ENCODE measurements around the gene RABL6. TPM values are rescaled to one million over a fixed set of nuclear protein-coding genes. Genes with fewer than 3 reads are reported as not detected.
"Not testable (repeated sequence)": the region's sequence is repeated elsewhere in the genome, so short reads cannot be mapped to it uniquely, and the experiment has no call there.

RABL6 gene
- total and polyA plus RNA-seq, 5 donors from 2014 or later = 9.4 to 63.6 (median 11.4) TPM

DNA sequence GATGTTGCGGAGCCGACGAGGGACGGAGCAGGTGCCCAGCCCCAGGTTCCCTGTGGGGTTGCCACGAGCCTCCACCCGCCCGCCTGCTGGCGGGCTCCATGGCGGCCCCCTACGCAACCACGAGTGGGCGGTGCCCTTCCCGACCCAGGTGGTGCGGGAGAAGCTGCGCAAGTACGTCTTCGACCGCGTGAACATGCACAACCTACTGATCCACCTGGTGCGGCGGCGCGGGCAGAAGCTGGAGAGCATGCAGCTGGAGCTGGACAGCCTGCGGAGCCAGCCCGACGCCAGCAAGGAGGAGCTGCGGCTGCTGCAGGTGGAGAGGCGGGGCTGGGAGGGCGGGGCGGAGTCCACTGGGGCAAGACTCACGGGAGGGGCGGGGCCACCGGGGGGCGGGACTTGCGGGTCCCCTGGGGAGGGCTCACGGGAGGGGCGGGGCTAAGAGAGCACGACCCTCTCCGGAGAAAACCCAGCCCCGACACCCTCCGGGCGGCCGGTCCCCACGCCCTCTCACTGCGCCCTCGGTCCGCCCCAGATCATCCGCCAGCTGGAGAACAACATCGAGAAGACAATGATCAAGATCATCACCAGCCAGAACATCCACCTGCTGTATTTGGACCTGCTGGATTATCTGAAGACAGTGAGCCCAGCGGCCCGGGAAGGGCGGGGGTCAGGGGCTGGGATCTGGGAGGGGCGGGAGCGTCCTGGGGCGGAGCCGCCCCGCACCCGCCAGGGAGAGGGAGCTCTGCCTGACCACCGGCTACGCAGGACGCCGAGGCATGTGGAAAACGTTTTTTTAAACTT lies 7.7 kb upstream of the RABL6 start:
- Histone ChIP-seq H3K27me3 (ENCODE audit: control insufficient read depth, insufficient read depth, low read length) (no peaks in the 10 kb centered on the region), H3K4me3 (ENCODE audit: low read depth, low read length) (peak overlapping the region; percentile 51), H3K9me3 (ENCODE audit: control insufficient read depth in 2 of 2, low read length in 2 of 2) (no peaks in the 10 kb centered on the region), H3K4me1 (ENCODE audit: control insufficient read depth, insufficient read depth, low read length, poor library complexity, severe bottlenecking) (peaks cover 29% of the 10 kb centered on the region), H3K36me3 (ENCODE audit: control insufficient read depth, insufficient read depth, low read length) (no peaks in the 10 kb centered on the region), H3K27ac (ENCODE audit: insufficient read depth, low read length, poor library complexity, severe bottlenecking) (no peak overlapping the region)
- Mint-ChIP-seq H3K4me3 (peak overlapping the region; percentile 73 to 87 (median 80)), H3K27ac (peak overlapping the region in 1 of 3 donors; percentile 56), H3K9me3 (no peaks in the 10 kb centered on the region), H3K36me3 (no peaks in the 10 kb centered on the region), H3K27me3 (peaks cover 34% of the 10 kb centered on the region), H3K4me1 (peaks cover 0 to 44% (median 8%) of the 10 kb centered on the region in 4 donors)
- ATAC-seq (ENCODE audit: low read depth in 2 of 2) (peak; percentile 75 to 77), DNase-seq (peak; percentile 78 to 92 (median 90))

- no peak for ATAC-seq (ENCODE audit: low read depth in 2 of 2)
- H3K27me3 ChIP-seq (ENCODE audit: control insufficient read depth, insufficient read depth, low read length) = no peaks in the 10 kb centered on the region
- peaks cover 38% of the 10 kb centered on the region for H3K4me1 ChIP-seq (ENCODE audit: control insufficient read depth, insufficient read depth, low read length, poor library complexity, severe bottlenecking)
- Mint-ChIP-seq H3K4me1 (peaks cover 0 to 39% (median under 1%) of the 10 kb centered on the region in 4 donors), H3K4me3 (peak overlapping the region in 3 of 4 donors; percentile 33 to 79 (median 72)), H3K36me3 (no peaks in the 10 kb centered on the region), H3K9me3 (no peaks in the 10 kb centered on the region), H3K27me3 (peaks cover 19% of the 10 kb centered on the region), H3K27ac (no peak overlapping the region)
- no peaks in the 10 kb centered on the region for H3K9me3 ChIP-seq (ENCODE audit: control insufficient read depth in 2 of 2, low read length in 2 of 2)
- DNase-seq = no peak
- H3K36me3 ChIP-seq (ENCODE audit: control insufficient read depth, insufficient read depth, low read length) = no peaks in the 10 kb centered on the region
- H3K27ac ChIP-seq (ENCODE audit: insufficient read depth, low read length, poor library complexity, severe bottlenecking) = no peak overlapping the region
- no peak overlapping the region for H3K4me3 ChIP-seq (ENCODE audit: low read depth, low read length)
Measured at GRCh38 chr9:136802321-136802720, 5.4 kb upstream of the RABL6 start.

DNA sequence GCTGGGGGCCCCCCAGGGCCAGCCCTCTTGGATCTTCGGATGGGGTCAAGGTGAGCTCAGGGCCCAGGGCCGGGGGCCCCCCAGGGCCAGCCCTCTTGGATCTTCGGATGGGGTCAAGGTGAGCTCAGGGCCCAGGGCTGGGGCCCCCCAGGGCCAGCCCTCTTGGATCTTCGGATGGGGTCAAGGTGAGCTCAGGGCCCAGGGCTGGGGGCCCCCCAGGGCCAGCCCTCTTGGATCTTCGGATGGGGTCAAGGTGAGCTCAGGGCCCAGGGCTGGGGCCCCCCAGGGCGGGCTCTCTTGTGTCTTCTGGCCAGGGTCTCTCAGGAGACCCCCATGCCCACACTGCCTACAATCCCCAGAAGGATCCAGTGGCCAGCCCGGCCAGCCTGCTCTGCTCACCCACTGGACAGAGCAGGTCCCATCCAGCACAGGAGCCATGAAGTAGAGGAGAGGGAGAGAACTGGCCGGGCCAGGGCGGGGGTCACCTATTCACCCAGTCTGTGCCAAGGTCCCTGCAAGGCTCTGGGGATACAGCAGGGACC lies 4.7 kb upstream of the RABL6 start:
- not testable (repeated sequence) for H3K27ac Mint-ChIP-seq; H3K9me3 ChIP-seq (ENCODE audit: control insufficient read depth in 2 of 2, low read length in 2 of 2); H3K27ac ChIP-seq (ENCODE audit: insufficient read depth, low read length, poor library complexity, severe bottlenecking); H3K4me3 ChIP-seq (ENCODE audit: low read depth, low read length); H3K36me3 Mint-ChIP-seq; H3K36me3 ChIP-seq (ENCODE audit: control insufficient read depth, insufficient read depth, low read length); H3K27me3 ChIP-seq (ENCODE audit: control insufficient read depth, insufficient read depth, low read length); DNase-seq; H3K9me3 Mint-ChIP-seq; ATAC-seq (ENCODE audit: low read depth in 2 of 2)
- Mint-ChIP-seq H3K4me1 (peaks cover 0 to 38% (median under 1%) of the 10 kb centered on the region in 4 donors), H3K4me3 (peak overlapping the region in 1 of 4 donors; percentile 80), H3K27me3 (peaks cover 18% of the 10 kb centered on the region)
- peaks cover 39% of the 10 kb centered on the region for H3K4me1 ChIP-seq (ENCODE audit: control insufficient read depth, insufficient read depth, low read length, poor library complexity, severe bottlenecking)

DNA sequence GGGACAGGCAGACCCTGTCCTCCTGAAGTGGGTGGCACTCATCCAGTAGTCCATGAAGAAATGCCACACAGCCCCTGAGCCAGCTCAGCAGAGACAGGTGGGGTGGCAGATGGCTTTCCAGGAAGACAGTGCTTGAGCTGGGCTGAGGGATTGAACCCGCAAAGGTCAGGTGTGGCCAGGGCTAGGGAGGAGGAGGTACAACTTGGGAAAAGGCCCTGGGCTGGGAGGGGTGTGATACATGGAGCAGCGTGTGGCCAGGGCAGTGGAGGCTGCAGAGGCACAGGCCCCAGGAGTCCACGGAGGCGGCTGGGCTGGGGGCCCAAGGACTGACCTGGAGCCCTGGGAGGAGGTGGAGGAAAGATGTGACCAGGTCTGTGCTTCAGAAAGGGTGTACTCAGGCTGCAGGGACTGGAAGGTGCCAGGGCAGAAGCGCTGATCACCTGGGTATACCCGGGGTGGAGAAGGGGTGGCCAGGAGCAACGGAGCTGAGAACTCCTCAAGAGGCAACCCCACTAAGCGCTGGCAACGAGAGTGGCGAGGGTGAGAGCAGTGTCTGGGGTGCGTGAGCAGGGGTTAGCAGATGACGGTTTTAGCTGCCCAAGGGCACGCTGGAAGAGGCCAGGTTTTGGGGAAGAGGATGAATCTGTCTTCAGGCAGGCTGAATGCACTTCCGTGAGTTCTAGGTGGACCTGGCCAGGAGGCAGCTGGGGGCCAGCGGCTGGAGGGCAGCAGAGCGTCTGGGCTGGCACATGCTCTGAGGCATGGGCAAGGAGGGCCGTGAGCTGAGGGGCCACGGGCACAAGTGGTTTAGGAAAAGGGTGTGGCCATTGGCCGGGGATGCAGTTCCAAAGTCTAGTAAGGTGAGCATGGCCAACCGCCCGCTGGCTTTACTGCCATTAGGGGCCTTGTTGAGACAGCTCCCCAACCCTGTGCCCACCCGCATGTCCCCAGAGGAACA lies 3.9 kb upstream of the RABL6 start:
- no peak overlapping the region for H3K27ac ChIP-seq (ENCODE audit: insufficient read depth, low read length, poor library complexity, severe bottlenecking)
- Mint-ChIP-seq H3K4me3 (peak overlapping the region; percentile 13 to 80 (median 48)), H3K36me3 (no peaks in the 10 kb centered on the region), H3K9me3 (no peaks in the 10 kb centered on the region), H3K4me1 (peaks cover 0 to 40% (median 2%) of the 10 kb centered on the region in 4 donors), H3K27me3 (peaks cover 18% of the 10 kb centered on the region), H3K27ac (no peak overlapping the region)
- H3K36me3 ChIP-seq (ENCODE audit: control insufficient read depth, insufficient read depth, low read length) = no peaks in the 10 kb centered on the region
- H3K4me3 ChIP-seq (ENCODE audit: low read depth, low read length) = no peak overlapping the region
- no peaks in the 10 kb centered on the region for H3K9me3 ChIP-seq (ENCODE audit: control insufficient read depth in 2 of 2, low read length in 2 of 2)
- DNase-seq (no peak), ATAC-seq (ENCODE audit: low read depth in 2 of 2) (no peak)
- H3K4me1 ChIP-seq (ENCODE audit: control insufficient read depth, insufficient read depth, low read length, poor library complexity, severe bottlenecking) = peaks cover 44% of the 10 kb centered on the region
- no peaks in the 10 kb centered on the region for H3K27me3 ChIP-seq (ENCODE audit: control insufficient read depth, insufficient read depth, low read length)

DNA sequence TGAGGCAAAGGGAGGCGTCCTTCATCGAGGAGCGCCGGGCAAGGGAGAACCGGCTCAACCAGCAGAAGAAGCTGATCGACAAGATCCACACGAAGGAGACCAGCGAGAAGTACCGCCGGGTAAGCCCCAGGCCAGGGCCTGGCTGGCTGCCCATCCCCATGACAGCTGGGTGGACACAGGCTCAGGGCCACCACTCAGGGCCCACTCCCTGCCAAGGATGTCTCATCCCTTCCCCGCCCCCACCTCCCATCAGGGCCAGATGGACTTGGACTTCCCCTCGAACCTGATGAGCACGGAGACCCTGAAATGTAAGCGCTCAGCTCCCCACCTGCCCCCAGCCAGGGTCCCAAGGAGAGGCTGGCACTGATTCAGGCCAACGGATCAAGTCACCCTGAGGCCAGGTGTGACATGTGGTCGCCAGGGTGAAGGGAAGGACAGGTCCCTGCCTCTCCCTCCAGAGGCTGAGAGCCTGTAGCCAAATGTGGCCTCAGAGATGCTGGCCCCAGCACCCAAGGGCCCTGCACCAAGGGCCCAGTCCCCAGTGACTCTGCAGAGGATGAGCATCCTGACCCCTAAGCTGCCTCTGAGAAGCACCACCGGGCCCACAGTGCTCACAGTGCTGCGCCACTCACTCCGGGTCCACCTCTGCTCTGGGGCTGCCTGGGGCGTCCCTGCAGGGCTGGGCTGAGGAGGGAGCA lies 3.1 kb upstream of the RABL6 start:
- Histone ChIP-seq H3K27ac (ENCODE audit: insufficient read depth, low read length, poor library complexity, severe bottlenecking) (no peak overlapping the region), H3K27me3 (ENCODE audit: control insufficient read depth, insufficient read depth, low read length) (no peaks in the 10 kb centered on the region), H3K4me3 (ENCODE audit: low read depth, low read length) (no peak overlapping the region), H3K36me3 (ENCODE audit: control insufficient read depth, insufficient read depth, low read length) (peaks cover 2% of the 10 kb centered on the region), H3K9me3 (ENCODE audit: control insufficient read depth in 2 of 2, low read length in 2 of 2) (no peaks in the 10 kb centered on the region), H3K4me1 (ENCODE audit: control insufficient read depth, insufficient read depth, low read length, poor library complexity, severe bottlenecking) (peaks cover 44% of the 10 kb centered on the region)
- Mint-ChIP-seq H3K27me3 (peaks cover 18% of the 10 kb centered on the region), H3K36me3 (no peaks in the 10 kb centered on the region), H3K9me3 (no peaks in the 10 kb centered on the region), H3K27ac (no peak overlapping the region), H3K4me1 (peaks cover 0 to 48% (median 8%) of the 10 kb centered on the region in 4 donors), H3K4me3 (peak overlapping the region in 2 of 4 donors; percentile 21 to 80)
- DNase-seq (no peak), ATAC-seq (ENCODE audit: low read depth in 2 of 2) (no peak)

DNA sequence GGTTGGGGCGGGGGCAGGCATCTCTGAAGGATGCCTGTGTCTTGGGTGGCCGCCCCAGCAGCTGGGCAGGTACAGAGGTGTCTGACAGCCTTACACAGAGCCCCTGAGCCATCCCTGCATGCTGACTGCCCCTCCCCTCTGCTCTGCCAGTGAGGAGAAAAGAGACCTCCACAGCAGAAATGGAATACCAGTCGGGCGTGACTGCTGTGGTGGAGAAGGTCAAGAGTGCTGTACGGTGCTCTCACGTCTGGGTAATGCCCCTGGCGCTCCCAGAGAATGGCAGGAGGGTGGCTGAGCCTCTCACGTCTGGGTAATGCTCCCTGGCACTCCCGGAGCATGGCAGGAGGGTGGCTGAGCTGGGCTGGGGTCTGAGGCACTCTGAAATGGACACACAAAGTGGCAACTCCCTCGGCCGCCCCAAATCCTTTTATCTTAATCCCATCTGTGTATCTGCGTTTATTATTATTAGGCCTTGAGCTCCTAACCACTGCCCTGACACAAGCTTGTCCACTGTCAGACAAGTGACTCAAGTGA lies 2.5 kb upstream of the RABL6 start:
- Histone ChIP-seq H3K27me3 (ENCODE audit: control insufficient read depth, insufficient read depth, low read length) (no peaks in the 10 kb centered on the region), H3K27ac (ENCODE audit: insufficient read depth, low read length, poor library complexity, severe bottlenecking) (no peak overlapping the region), H3K36me3 (ENCODE audit: control insufficient read depth, insufficient read depth, low read length) (peaks cover 7% of the 10 kb centered on the region), H3K9me3 (ENCODE audit: control insufficient read depth in 2 of 2, low read length in 2 of 2) (no peaks in the 10 kb centered on the region), H3K4me1 (ENCODE audit: control insufficient read depth, insufficient read depth, low read length, poor library complexity, severe bottlenecking) (peaks cover 46% of the 10 kb centered on the region), H3K4me3 (ENCODE audit: low read depth, low read length) (no peak overlapping the region)
- ATAC-seq (ENCODE audit: low read depth in 2 of 2) (no peak), DNase-seq (no peak)
- H3K36me3 Mint-ChIP-seq = peaks cover 3% of the 10 kb centered on the region
- peaks cover 18% of the 10 kb centered on the region for H3K27me3 Mint-ChIP-seq
- H3K27ac Mint-ChIP-seq = peak overlapping the region in 1 of 3 donors; percentile 57
- peak overlapping the region; percentile 13 to 69 (median 36) for H3K4me3 Mint-ChIP-seq
- peaks cover 4 to 52% (median 12%) of the 10 kb centered on the region in 4 donors for H3K4me1 Mint-ChIP-seq
- H3K9me3 Mint-ChIP-seq = no peaks in the 10 kb centered on the region

DNA sequence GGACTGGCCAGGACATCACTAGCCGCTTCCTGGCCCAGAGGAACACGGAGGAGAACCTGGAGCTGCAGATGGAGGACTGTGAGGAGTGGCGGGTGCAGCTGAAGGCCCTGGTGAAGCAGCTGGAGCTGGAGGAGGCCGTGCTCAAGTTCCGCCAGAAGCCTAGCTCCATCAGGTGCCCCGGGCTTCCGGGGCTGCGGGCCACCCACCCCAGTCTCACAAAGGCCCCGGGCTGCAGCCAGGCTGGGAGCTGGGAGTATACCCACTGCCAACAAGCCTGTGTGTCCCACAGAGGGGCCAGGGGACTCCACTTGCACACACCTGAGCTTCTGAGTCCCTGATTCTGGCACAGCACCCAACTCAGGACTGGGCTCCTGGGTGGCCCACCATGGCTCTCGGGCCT lies 1.7 kb upstream of the RABL6 start:
- DNase-seq (no peak), ATAC-seq (ENCODE audit: low read depth in 2 of 2) (no peak)
- H3K4me1 Mint-ChIP-seq = peaks cover 8 to 49% (median 13%) of the 10 kb centered on the region in 4 donors
- Histone ChIP-seq H3K4me1 (ENCODE audit: control insufficient read depth, insufficient read depth, low read length, poor library complexity, severe bottlenecking) (peaks cover 38% of the 10 kb centered on the region), H3K4me3 (ENCODE audit: low read depth, low read length) (no peak overlapping the region), H3K27ac (ENCODE audit: insufficient read depth, low read length, poor library complexity, severe bottlenecking) (no peak overlapping the region), H3K9me3 (ENCODE audit: control insufficient read depth in 2 of 2, low read length in 2 of 2) (no peaks in the 10 kb centered on the region), H3K36me3 (ENCODE audit: control insufficient read depth, insufficient read depth, low read length) (peaks cover 7% of the 10 kb centered on the region), H3K27me3 (ENCODE audit: control insufficient read depth, insufficient read depth, low read length) (no peaks in the 10 kb centered on the region)
- H3K4me3 Mint-ChIP-seq = peak overlapping the region; percentile 87 to 94 (median 88)
- no peaks in the 10 kb centered on the region for H3K9me3 Mint-ChIP-seq
- peak overlapping the region in 1 of 3 donors; percentile 31 for H3K27ac Mint-ChIP-seq
- H3K36me3 Mint-ChIP-seq = peaks cover 5% of the 10 kb centered on the region
- peaks cover 11% of the 10 kb centered on the region for H3K27me3 Mint-ChIP-seq

Data from CD4-positive, CD25-positive, alpha-beta regulatory T cell (primary cell).